Activated CD8-positive, alpha-beta memory T cell treated with anti-CD3 and anti-CD28 coated beads, Interleukin-2, amount 50 U/mL, for 4 hours (primary cell): ENCODE measurements around the gene USP53.
"Not testable (repeated sequence)": the region's sequence is repeated elsewhere in the genome, so short reads cannot be mapped to it uniquely, and the experiment has no call there.

Source experiments
- DNase-seq: peaks from one replicate; pipeline ENCODE4 v3.0.0-alpha.2; 2020

The USP53 gene

GRCh38 chr4:119212234-119212963, at the start of gene USP53:
USP53 (plus strand) TSS chr4:119212713; CDS start chr4:119239760, 27,047 bp downstream.
- peak; percentile 98 for DNase-seq

GRCh38 chr4:119165767-119166166, 46.7 kb upstream of the USP53 start:
- no peak for DNase-seq

- no peak for DNase-seq
Measured at GRCh38 chr4:119170195-119170594, 42.3 kb upstream of the USP53 start.

GRCh38 chr4:119172223-119172622, 40.3 kb upstream of the USP53 start:
- no peak for DNase-seq

GRCh38 chr4:119173729-119174361, 38.7 kb upstream of the USP53 start:
- DNase-seq: not testable (repeated sequence)

- DNase-seq: no peak
Measured at GRCh38 chr4:119179011-119179410, 33.5 kb upstream of the USP53 start.

- DNase-seq: no peak
Measured at GRCh38 chr4:119184128-119184527, 28.4 kb upstream of the USP53 start.

- no peak for DNase-seq
Measured at GRCh38 chr4:119189638-119190037, 22.9 kb upstream of the USP53 start.

- no peak for DNase-seq
Measured at GRCh38 chr4:119190354-119190753, 22.2 kb upstream of the USP53 start.

GRCh38 chr4:119191505-119191904, 21.0 kb upstream of the USP53 start:
- no peak for DNase-seq

- DNase-seq: no peak
Measured at GRCh38 chr4:119197772-119198212, 14.7 kb upstream of the USP53 start.

GRCh38 chr4:119204916-119205315, 7.6 kb upstream of the USP53 start:
- DNase-seq: no peak

GRCh38 chr4:119205690-119206089, 6.8 kb upstream of the USP53 start:
- DNase-seq: no peak

GRCh38 chr4:119206178-119206577, 6.3 kb upstream of the USP53 start:
- no peak for DNase-seq

GRCh38 chr4:119207051-119207450, 5.5 kb upstream of the USP53 start:
- DNase-seq: no peak

- peak; percentile 23 for DNase-seq
Measured at GRCh38 chr4:119209077-119209476, 3.4 kb upstream of the USP53 start.

- no peak for DNase-seq
Measured at GRCh38 chr4:119209586-119209985, 2.9 kb upstream of the USP53 start.

GRCh38 chr4:119210775-119211174, 1.7 kb upstream of the USP53 start:
- DNase-seq: no peak

GRCh38 chr4:119211867-119212233, 663 bp upstream of the USP53 start:
- no peak for DNase-seq

GRCh38 chr4:119212964-119213606, 572 bp downstream of the USP53 start:
- peak; percentile 57 for DNase-seq

GRCh38 chr4:119218093-119218492, 5.6 kb downstream of the USP53 start:
- DNase-seq: no peak

- no peak for DNase-seq
Measured at GRCh38 chr4:119221412-119221811, 8.9 kb downstream of the USP53 start.

- no peak for DNase-seq
Measured at GRCh38 chr4:119227690-119228089, 15.2 kb downstream of the USP53 start.

GRCh38 chr4:119228406-119228805, 15.9 kb downstream of the USP53 start:
- DNase-seq: no peak
